HG03558 (cell line): ENCODE data around the gene PPP6C.
"Not testable (repeated sequence)": the region's sequence is repeated elsewhere in the genome, so short reads cannot be mapped to it uniquely, and the experiment has no call there.

ENCODE experiments used
- ATAC-seq: cut with Tn5 transposase; IDR thresholded peaks from one replicate; pipeline ENCODE4 v1.9.1; 2021; ENCODE audit warnings: moderate number of reproducible peaks; ENCODE audit not compliant: unreplicated experiment; ENCODE audit errors: extremely low read depth

The PPP6C gene

GRCh38 chr9:125189361-125190289, at the start of gene PPP6C:
TSS of gene PPP6C (minus strand) at chr9:125189803. CDS start at chr9:125189718, 85 bp downstream.
- peak; percentile 90 for ATAC-seq

GRCh38 chr9:125238915-125239446, 49.4 kb upstream of the PPP6C start:
- no peak for ATAC-seq

- no peak for ATAC-seq
These were observed 48.7 kb upstream of the PPP6C start for GRCh38 chr9:125238127-125238914.

GRCh38 chr9:125236520-125237159, 47.0 kb upstream of the PPP6C start:
- ATAC-seq: not testable (repeated sequence)

- no peak for ATAC-seq
These were observed 46.4 kb upstream of the PPP6C start for GRCh38 chr9:125235804-125236519.

GRCh38 chr9:125234099-125234498, 44.5 kb upstream of the PPP6C start:
- ATAC-seq: not testable (repeated sequence)

- ATAC-seq: no peak
These were observed 44.1 kb upstream of the PPP6C start for GRCh38 chr9:125233678-125234077.

- ATAC-seq: no peak
These were observed 38.2 kb upstream of the PPP6C start for GRCh38 chr9:125227761-125228160.

- ATAC-seq: not testable (repeated sequence)
These were observed 35.3 kb upstream of the PPP6C start for GRCh38 chr9:125224858-125225257.

- ATAC-seq: no peak
These were observed 29.0 kb upstream of the PPP6C start for GRCh38 chr9:125218621-125219020.

- ATAC-seq: no peak
These were observed 24.6 kb upstream of the PPP6C start for GRCh38 chr9:125214186-125214585.

GRCh38 chr9:125204477-125204876, 14.9 kb upstream of the PPP6C start:
- no peak for ATAC-seq

- no peak for ATAC-seq
These were observed 13.4 kb upstream of the PPP6C start for GRCh38 chr9:125202846-125203618.

GRCh38 chr9:125200216-125201047, 10.8 kb upstream of the PPP6C start, which contains the start of gene RABEPK:
TSS of gene RABEPK (plus strand) at chr9:125200542. CDS start at chr9:125203014, 2,472 bp downstream.
- ATAC-seq: peak; percentile 90

- not testable (repeated sequence) for ATAC-seq
These were observed 6.0 kb upstream of the PPP6C start for GRCh38 chr9:125195591-125195990.

- ATAC-seq: not testable (repeated sequence)
These were observed 4.9 kb upstream of the PPP6C start for GRCh38 chr9:125194466-125194865.

GRCh38 chr9:125190361-125190801, 778 bp upstream of the PPP6C start:
- no peak for ATAC-seq

- no peak for ATAC-seq
These were observed 617 bp downstream of the PPP6C start for GRCh38 chr9:125189011-125189360.
